Epithelial cell of esophagus (primary cell): ENCODE measurements around the gene USP13.

Source experiments
- DNase-seq: peaks from one replicate; pipeline ENCODE4 v3.0.0; 2010; ENCODE audit warnings: low read depth
- H3K4me3 ChIP-seq: 2 replicates; pipeline ENCODE4 v1.5.1; 2011; ENCODE audit warnings: mild to moderate bottlenecking, low read length, control low read depth
- TF ChIP-seq, protein P1 (sequence below): IDR thresholded peaks from 2 replicates; pipeline ENCODE4 v1.5.1; 2011; ENCODE audit warnings: low read depth, mild to moderate bottlenecking, low read length, control low read depth, inconsistent platforms; ENCODE audit not compliant: insufficient read depth; ENCODE audit errors: missing control alignments

USP13 gene

DNA sequence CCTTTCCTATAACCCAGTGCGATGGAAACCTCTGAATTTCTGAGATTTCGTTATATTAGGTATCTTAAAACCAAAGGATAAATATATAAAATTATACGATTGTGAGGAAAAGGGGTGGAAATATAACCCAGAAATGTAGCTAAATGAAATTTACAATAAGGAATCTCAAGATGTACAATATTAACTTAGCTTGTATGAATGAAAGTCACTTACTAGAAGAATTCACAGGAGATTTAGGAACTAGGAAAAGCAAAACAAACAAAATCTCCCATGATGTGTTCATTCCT is 159.2 kb downstream of the USP13 start:
- TF ChIP-seq, protein P1, sequence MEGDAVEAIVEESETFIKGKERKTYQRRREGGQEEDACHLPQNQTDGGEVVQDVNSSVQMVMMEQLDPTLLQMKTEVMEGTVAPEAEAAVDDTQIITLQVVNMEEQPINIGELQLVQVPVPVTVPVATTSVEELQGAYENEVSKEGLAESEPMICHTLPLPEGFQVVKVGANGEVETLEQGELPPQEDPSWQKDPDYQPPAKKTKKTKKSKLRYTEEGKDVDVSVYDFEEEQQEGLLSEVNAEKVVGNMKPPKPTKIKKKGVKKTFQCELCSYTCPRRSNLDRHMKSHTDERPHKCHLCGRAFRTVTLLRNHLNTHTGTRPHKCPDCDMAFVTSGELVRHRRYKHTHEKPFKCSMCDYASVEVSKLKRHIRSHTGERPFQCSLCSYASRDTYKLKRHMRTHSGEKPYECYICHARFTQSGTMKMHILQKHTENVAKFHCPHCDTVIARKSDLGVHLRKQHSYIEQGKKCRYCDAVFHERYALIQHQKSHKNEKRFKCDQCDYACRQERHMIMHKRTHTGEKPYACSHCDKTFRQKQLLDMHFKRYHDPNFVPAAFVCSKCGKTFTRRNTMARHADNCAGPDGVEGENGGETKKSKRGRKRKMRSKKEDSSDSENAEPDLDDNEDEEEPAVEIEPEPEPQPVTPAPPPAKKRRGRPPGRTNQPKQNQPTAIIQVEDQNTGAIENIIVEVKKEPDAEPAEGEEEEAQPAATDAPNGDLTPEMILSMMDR, result no peak
- H3K4me3 ChIP-seq, result no peak overlapping the region

DNA sequence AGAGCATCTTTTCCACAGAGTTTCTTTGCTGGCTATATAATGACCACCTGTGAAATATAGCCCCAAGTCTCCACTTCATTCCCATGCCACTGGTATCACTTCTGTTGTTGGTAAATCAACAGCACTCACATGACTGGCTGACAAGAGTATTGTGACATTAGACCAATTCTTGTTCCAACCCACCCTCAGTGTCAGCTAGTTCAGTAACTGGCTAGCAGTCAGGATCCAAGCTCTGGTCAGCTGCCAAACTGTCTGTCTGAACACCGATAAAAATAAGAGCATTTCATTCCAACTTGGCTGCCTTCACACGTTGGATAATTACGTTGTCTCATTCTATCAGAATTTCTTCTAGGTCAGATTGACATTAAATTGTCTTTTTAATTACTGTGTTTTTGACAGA is 166.5 kb downstream of the USP13 start:
- TF ChIP-seq, protein P1, result no peak
- no peak for DNase-seq

More for the DNA sequence above, 159.2 kb downstream of the USP13 start:
- no peak for DNase-seq

DNA sequence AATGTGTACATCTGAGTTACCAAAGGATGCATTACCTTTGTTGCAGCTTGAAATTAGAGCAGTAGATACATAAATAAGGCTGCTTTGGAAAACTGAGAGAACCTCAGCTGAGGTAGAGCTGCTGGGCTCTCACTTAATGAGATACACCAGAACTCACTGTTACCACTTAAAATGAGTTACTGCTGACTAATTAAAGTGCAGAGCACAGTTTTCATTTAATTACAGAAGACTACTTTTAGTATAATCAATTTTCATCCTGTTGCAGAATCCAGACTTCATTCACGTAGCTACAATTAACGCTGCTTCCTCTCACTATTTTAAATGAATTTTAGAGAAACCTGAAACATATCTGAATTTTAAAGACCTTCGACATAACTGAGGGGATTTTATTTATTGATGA is 169.5 kb downstream of the USP13 start:
- no peak for DNase-seq
- no peak overlapping the region for H3K4me3 ChIP-seq
- TF ChIP-seq, protein P1, result no peak

More for the DNA sequence above, 166.5 kb downstream of the USP13 start:
- H3K4me3 ChIP-seq, result no peak overlapping the region

DNA sequence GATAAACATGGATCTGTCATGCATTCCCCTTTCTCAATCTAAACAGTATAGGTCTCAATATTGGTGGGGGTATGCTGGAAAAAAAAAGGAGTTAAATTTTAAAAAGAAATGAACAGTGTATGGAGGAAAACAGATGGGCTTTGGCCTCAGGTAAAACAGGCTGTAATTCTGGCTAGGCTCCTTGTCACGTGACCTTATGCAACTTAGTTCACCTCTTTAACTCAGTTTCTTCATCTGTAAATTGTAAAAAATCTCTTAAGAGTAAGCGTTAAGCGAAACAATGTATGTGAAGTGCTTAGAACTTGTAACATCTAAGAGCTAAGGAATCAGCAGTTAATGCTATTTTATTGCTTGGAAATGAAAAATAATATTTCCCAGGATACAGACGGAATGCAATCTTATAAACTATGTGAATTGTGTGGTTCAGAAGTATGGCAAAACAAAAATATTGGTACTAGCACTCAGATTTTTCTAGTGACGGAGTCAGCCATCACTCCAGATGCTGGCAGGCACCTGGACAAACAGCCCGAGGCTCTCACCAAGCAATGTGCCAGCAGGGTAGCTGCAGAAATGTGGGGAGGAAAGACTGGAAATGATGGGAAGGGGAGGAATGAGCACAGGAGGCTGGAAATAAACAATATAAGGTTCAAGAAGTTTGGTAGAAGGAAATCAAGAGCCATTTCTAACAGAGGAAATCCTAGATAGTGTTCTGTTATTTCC is 172.8 kb downstream of the USP13 start:
- TF ChIP-seq, protein P1, result no peak
- H3K4me3 ChIP-seq, result no peak overlapping the region

DNA sequence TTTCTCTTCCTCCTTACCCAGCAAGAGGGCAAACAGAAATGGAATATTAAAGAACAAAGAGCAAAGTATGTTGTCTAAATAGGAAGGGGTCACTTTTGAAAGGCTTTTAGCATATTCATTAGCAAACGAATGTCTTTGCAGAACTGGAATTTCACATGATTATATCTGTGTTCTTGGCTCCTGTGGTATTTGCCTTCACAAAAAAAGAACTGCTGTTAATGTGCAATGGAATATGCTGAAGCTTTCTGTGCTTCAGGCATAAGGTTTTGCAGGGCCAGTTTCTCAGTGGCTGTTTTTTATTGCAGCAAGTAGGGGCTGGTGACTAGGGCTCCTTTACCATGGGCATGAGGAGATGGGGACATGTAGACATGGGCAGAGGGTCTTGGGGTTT is 173.4 kb downstream of the USP13 start:
- DNase-seq, result no peak
- TF ChIP-seq, protein P1, result no peak
- no peak overlapping the region for H3K4me3 ChIP-seq

More for the DNA sequence above, 172.8 kb downstream of the USP13 start:
- DNase-seq, result no peak

DNA sequence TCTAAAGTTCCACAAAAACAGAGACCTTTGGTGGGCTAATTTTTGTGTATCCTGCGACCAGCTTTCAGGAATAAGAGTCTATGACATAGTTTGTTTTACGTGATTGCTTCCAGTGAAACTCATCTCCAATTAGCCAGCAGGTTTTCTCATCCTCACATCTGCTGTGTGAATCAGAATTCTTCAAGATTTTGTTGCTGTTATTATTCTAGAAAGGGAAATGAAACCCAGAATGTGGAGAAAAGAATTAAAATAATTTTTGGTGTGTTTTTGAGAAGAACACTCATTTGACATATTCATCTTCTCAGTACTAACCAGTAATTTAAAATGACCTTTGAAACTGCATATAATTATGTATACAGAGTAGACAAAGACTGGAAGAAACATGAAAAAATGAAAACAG is 175.9 kb downstream of the USP13 start:
- no peak overlapping the region for H3K4me3 ChIP-seq

More for the DNA sequence above, 175.9 kb downstream of the USP13 start:
- no peak for DNase-seq
- TF ChIP-seq, protein P1, result no peak
